Endothelial cell (in vitro differentiated cells): ENCODE results near the gene EXOG. TPM values are rescaled to one million over a fixed set of nuclear protein-coding genes. Genes with fewer than 3 reads are reported as not detected.

ENCODE experiments used
- DNase-seq: peaks from one replicate; pipeline ENCODE4 v3.0.0; 2021; ENCODE audit warnings: low spot score
- H3K27ac Mint-ChIP-seq: one replicate; pipeline ENCODE4 v1.8.0; 2021; ENCODE audit warnings: mixed read lengths, inconsistent platforms; ENCODE audit not compliant: unreplicated experiment
- H3K27me3 Mint-ChIP-seq: one replicate; pipeline ENCODE4 v1.8.0; 2021; ENCODE audit warnings: mild to moderate bottlenecking, moderate library complexity, mixed read lengths, inconsistent platforms; ENCODE audit not compliant: unreplicated experiment
- H3K36me3 Mint-ChIP-seq: one replicate; pipeline ENCODE4 v1.8.0; 2021; ENCODE audit warnings: mild to moderate bottlenecking, low read depth, mixed read lengths, inconsistent platforms; ENCODE audit not compliant: unreplicated experiment
- H3K4me1 Mint-ChIP-seq: one replicate; pipeline ENCODE4 v1.8.0; 2021; ENCODE audit warnings: mild to moderate bottlenecking, mixed read lengths, inconsistent platforms; ENCODE audit not compliant: unreplicated experiment
- H3K4me3 Mint-ChIP-seq: one replicate; pipeline ENCODE4 v1.8.0; 2021; ENCODE audit warnings: mild to moderate bottlenecking, mixed read lengths, inconsistent platforms; ENCODE audit not compliant: unreplicated experiment
- H3K9me3 Mint-ChIP-seq: one replicate; pipeline ENCODE4 v1.8.0; 2021; ENCODE audit warnings: mixed read lengths, inconsistent platforms; ENCODE audit not compliant: unreplicated experiment
- total RNA-seq: library from RNA; stranded (reverse); fragmentation: NEBNext Ultra II Directional; extraction: Animal tissue kit (Norgen Biotek cat#: 25700); gene quantifications from one replicate; pipeline ENCODE4 v1.2.1, GENCODE V29; 2021; ENCODE audit not compliant: unreplicated experiment
- TF ChIP-seq, protein P1 (sequence below): fragments of 200-600 bp; sonication (generic); IDR thresholded peaks from one replicate; pipeline ENCODE4 v1.5.0; 2021; ENCODE audit warnings: antibody characterized with exemption; ENCODE audit not compliant: unreplicated experiment

Gene EXOG
- total RNA-seq, 1 donor from 2014 or later = 18.3 TPM

GRCh38 chr3:38560996-38561717 is 65.0 kb downstream of the EXOG start:
- no peaks in the 10 kb centered on the region for H3K9me3 Mint-ChIP-seq
- H3K4me1 Mint-ChIP-seq = peaks cover 3% of the 10 kb centered on the region
- TF ChIP-seq, protein P1, sequence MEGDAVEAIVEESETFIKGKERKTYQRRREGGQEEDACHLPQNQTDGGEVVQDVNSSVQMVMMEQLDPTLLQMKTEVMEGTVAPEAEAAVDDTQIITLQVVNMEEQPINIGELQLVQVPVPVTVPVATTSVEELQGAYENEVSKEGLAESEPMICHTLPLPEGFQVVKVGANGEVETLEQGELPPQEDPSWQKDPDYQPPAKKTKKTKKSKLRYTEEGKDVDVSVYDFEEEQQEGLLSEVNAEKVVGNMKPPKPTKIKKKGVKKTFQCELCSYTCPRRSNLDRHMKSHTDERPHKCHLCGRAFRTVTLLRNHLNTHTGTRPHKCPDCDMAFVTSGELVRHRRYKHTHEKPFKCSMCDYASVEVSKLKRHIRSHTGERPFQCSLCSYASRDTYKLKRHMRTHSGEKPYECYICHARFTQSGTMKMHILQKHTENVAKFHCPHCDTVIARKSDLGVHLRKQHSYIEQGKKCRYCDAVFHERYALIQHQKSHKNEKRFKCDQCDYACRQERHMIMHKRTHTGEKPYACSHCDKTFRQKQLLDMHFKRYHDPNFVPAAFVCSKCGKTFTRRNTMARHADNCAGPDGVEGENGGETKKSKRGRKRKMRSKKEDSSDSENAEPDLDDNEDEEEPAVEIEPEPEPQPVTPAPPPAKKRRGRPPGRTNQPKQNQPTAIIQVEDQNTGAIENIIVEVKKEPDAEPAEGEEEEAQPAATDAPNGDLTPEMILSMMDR = no peak
- no peak overlapping the region for H3K4me3 Mint-ChIP-seq
- no peak overlapping the region for H3K27ac Mint-ChIP-seq
- no peak for DNase-seq
- peaks cover 7% of the 10 kb centered on the region for H3K27me3 Mint-ChIP-seq
- H3K36me3 Mint-ChIP-seq = no peaks in the 10 kb centered on the region

- Mint-ChIP-seq H3K36me3 (no peaks in the 10 kb centered on the region), H3K4me3 (no peak overlapping the region), H3K27me3 (peaks cover 7% of the 10 kb centered on the region), H3K4me1 (peaks cover 3% of the 10 kb centered on the region), H3K27ac (no peak overlapping the region), H3K9me3 (no peaks in the 10 kb centered on the region)
- TF ChIP-seq, protein P1 = no peak
- DNase-seq = no peak
These were observed 65.8 kb downstream of the EXOG start for GRCh38 chr3:38561746-38562466.

DNA sequence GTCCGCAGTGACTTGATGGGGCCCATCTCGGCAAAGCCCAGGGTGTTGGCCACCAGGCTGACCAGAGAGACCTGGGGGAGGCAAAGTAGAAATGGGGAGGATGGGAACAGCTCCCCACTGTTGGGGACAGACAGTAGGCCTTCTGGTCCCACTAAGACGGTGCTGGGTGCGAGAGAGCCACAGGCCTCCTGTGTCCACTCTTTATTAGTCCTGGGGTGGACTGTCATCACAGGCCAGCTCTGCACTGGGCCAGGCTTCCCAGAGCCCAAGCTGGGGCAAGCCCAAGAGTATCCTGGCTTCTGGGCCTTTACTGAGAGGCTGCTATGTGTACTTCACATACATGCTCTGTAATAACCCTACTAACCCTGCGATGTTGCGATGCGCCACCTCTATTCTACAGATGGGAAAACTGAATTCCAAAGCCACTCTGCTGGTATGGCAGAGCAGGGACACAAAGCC is 66.4 kb downstream of the EXOG start:
- Mint-ChIP-seq H3K27me3 (peaks cover 7% of the 10 kb centered on the region), H3K4me3 (no peak overlapping the region), H3K4me1 (peaks cover 3% of the 10 kb centered on the region), H3K9me3 (no peaks in the 10 kb centered on the region), H3K36me3 (no peaks in the 10 kb centered on the region), H3K27ac (no peak overlapping the region)
- TF ChIP-seq, protein P1 = no peak
- no peak for DNase-seq

- Mint-ChIP-seq H3K4me1 (peaks cover 3% of the 10 kb centered on the region), H3K36me3 (no peaks in the 10 kb centered on the region), H3K9me3 (no peaks in the 10 kb centered on the region), H3K27me3 (peaks cover 7% of the 10 kb centered on the region), H3K4me3 (no peak overlapping the region), H3K27ac (no peak overlapping the region)
- DNase-seq = no peak
- TF ChIP-seq, protein P1 = no peak
These were observed 67.1 kb downstream of the EXOG start for GRCh38 chr3:38563070-38563885.
